Measurements from ENCODE around the gene AGAP1.

The AGAP1 gene

DNA sequence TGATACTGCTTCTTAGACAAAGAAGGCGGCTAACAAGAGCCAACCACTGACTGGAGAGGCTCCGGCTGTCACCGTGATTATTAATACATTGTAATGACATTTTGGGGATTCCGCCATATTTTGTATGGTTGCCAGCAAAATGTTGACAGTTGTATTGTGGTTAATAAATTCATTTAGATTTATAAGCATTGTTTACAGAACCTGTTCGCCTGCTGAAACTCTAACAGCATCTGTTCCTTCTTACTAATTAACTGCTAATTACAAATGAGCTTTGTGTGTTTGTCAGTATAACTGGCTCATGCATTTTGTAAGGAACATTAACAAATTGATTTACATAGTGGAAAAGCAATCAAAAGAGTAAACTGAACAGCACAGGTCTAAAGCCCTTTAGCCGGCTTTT, 342.0 kb downstream of the AGAP1 start:
- H3K4me3 ChIP-seq (ENCODE audit: low read depth, low read length): no peak overlapping the region
- DNase-seq (ENCODE audit: low read depth): no peak
- TF ChIP-seq, protein P1, sequence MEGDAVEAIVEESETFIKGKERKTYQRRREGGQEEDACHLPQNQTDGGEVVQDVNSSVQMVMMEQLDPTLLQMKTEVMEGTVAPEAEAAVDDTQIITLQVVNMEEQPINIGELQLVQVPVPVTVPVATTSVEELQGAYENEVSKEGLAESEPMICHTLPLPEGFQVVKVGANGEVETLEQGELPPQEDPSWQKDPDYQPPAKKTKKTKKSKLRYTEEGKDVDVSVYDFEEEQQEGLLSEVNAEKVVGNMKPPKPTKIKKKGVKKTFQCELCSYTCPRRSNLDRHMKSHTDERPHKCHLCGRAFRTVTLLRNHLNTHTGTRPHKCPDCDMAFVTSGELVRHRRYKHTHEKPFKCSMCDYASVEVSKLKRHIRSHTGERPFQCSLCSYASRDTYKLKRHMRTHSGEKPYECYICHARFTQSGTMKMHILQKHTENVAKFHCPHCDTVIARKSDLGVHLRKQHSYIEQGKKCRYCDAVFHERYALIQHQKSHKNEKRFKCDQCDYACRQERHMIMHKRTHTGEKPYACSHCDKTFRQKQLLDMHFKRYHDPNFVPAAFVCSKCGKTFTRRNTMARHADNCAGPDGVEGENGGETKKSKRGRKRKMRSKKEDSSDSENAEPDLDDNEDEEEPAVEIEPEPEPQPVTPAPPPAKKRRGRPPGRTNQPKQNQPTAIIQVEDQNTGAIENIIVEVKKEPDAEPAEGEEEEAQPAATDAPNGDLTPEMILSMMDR (IDR thresholded peaks at IDR 0.05; ENCODE audit: control insufficient read depth, extremely low read depth, insufficient read depth): no peak

DNA sequence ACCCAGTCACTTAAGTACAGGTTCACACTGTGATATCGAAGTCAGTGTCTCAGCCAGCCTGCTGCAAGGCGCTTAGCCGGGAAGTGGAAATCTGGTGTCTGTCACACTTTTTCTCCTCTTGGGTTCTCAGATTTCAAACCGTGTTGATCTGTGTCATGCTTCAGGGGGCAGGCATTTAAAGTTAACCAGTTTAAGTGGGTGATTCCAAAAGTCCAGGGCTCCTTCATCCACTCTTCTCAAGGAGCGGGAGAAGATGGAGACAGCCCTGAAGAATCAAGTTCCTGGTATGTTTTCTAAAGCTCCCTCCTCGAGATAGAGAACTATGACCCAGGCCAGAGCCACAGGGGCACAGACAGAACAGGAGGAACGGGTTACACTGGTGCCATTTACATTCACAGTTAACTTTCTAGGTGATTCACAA, 342.7 kb downstream of the AGAP1 start:
- peak; percentile 39 for DNase-seq (ENCODE audit: low read depth)
- no peak overlapping the region for H3K4me3 ChIP-seq (ENCODE audit: low read depth, low read length)
- TF ChIP-seq, protein P1 (IDR thresholded peaks at IDR 0.05; ENCODE audit: control insufficient read depth, extremely low read depth, insufficient read depth): no peak

DNA sequence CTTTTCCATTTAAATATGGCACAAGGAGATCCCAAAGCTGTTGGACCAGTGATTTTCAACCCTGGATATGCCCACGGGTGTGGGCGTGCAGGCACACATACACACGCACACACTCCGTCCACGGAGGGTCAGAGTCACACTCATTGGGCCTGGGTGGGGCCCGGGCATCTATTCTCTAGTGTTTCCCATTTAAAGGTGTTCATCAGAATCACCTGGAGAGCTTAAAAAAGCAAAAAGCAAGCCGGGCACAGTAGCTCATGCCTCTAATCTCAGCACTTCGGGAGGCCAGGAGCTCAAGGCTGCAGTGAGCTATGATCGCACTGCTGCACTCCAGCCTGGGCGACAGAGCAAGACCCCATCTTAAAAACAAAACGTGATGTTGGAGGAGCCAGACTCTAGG, 345.4 kb downstream of the AGAP1 start:
- TF ChIP-seq, protein P1 (IDR thresholded peaks at IDR 0.05; ENCODE audit: control insufficient read depth, extremely low read depth, insufficient read depth): no peak
- no peak overlapping the region for H3K4me3 ChIP-seq (ENCODE audit: low read depth, low read length)
- no peak for DNase-seq (ENCODE audit: low read depth)

DNA sequence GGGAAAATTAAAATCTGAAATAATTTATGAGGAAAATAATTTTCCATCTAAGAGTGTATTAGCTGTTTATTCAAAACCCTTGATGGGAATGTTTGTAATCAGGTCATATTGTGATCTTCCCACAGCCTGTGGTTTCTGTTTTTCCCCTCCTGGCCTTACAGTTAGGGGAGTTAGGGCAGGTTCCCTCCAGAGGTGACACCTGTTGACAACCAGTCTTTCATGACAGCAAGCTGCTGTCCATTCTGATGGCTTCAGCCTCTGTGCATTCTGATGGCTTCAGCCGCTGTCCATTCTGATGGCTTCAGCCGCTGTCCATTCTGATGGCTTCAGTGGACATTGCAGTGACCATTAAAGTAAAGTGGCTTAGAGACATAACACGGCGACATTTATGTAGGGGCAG, 346.1 kb downstream of the AGAP1 start:
- TF ChIP-seq, protein P1 (IDR thresholded peaks at IDR 0.05; ENCODE audit: control insufficient read depth, extremely low read depth, insufficient read depth): no peak
- DNase-seq (ENCODE audit: low read depth): no peak
- no peak overlapping the region for H3K4me3 ChIP-seq (ENCODE audit: low read depth, low read length)

DNA sequence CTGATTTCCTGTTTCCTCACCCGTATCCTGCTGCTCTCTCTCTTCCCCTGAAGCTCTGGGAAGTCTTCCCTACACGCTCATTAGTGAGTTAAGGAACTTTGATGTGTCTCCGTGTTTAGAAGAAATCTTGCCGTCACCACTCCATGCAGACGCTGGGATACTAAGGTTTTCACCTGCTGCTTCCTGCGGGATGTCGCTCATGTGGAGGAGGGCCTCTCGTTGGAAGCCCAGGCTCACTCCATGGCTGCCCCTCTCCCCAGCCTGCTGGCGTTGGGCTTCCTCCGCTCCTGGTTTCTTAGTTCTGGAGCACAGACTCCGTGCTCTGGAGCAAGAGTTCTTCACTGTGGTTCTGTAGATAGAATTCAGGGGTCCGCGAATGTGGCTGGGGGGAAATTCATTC, 348.0 kb downstream of the AGAP1 start:
- no peak for DNase-seq (ENCODE audit: low read depth)
- TF ChIP-seq, protein P1 (IDR thresholded peaks at IDR 0.05; ENCODE audit: control insufficient read depth, extremely low read depth, insufficient read depth): no peak
- no peak overlapping the region for H3K4me3 ChIP-seq (ENCODE audit: low read depth, low read length)

DNA sequence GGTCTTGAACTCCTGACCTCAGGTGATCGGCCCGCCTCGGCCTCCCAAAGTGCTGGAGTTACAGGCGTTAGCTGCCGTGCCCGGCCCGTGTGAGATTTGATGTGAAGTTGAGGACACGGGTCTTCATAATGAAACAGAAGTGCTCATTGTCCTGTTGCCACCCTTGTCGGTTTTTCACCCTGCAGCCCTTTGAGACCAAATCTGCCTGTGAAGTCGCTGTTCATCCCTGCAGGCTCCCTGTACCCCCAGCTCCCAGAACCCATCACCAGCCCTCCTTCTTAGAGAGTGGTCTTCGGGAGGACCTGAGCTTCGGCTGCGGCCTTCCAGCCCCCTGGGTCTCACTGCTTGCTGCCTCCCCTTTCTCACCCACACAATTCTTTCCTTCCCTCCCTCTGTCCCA, 349.1 kb downstream of the AGAP1 start:
- no peak overlapping the region for H3K4me3 ChIP-seq (ENCODE audit: low read depth, low read length)
- DNase-seq (ENCODE audit: low read depth): no peak
- TF ChIP-seq, protein P1 (IDR thresholded peaks at IDR 0.05; ENCODE audit: control insufficient read depth, extremely low read depth, insufficient read depth): no peak

DNA sequence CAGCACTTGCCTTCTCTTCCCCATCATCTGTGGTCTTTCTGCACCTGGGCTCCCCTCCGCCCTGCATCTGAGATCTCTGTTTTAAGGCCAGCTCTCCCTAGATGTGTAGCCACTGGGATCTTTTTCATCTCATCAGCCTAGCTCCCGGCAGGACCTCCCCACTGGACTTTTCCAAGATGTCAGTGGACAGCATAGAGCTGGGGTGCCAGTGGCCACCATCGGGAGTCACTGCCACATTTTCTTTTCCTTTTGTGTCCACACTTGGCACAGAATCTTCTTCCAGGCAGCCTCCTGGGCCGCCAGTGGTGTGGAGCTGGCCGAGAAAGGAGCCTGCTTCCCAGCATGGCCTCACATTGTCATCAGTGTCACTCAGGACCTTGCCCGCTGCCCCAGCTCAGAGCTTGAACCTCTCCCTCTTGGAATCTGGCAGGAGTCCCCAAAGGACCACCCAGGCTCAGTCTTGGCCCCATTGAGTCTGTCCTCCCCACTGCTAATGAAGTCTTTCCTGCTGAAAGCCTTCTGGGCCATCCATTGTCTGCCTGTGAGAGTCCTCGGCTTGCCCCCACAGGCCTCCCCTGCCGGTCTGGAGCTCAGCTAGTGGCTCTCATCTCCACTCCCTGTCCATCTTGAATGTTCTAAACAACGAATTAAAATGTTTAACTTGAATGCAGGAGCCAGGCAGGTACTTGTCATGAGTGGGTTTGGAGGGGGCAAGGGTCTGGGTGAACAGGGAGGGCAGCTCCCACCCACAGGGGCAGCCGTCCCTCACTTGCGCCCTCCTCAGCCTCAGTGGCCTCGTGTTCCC, 349.9 kb downstream of the AGAP1 start:
- no peak for DNase-seq (ENCODE audit: low read depth)
- H3K4me3 ChIP-seq (ENCODE audit: low read depth, low read length): no peak overlapping the region
- TF ChIP-seq, protein P1 (IDR thresholded peaks at IDR 0.05; ENCODE audit: control insufficient read depth, extremely low read depth, insufficient read depth): no peak
